ENCODE data around the gene PCDHA12. TPM values are rescaled to one million over a fixed set of nuclear protein-coding genes. Genes with fewer than 3 reads are reported as not detected.

The PCDHA12 gene
- total RNA-seq: 0.07 and 0.33 TPM in 2 replicates

DNA sequence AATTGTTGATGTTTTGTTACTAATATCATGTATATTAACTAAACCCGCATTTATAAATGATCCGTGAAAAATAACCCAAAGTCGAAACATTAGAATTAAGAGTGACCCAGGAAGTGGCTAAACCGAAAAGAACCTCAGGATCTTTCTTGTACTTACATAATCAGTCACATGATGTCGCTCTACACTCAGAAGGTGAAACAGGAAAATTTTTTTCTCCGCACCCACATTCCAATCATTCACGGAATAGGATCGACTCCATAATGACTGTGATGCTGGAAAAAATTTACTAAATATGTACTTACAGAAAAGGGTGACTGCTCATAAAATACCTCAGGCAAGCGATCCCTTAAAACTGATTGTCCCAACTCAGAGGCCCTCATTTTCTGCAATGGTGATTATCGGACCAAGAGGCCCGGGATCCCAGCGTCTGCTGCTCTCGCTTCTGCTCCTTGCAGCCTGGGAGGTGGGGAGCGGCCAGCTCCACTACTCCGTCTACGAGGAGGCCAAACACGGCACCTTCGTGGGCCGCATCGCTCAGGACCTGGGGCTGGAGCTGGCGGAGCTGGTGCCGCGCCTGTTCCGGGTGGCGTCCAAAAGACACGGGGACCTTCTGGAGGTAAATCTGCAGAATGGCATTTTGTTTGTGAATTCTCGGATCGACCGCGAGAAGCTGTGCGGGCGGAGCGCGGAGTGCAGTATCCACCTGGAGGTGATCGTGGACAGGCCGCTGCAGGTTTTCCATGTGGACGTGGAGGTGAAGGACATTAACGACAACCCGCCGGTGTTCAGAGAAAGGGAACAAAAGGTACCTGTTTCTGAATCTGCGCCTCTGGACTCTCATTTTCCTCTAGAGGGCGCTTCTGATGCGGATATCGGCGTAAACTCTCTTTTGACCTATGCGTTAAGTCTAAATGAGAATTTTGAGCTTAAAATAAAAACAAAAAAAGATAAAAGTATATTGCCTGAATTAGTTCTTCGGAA, at the start of gene PCDHA12:
PCDHA12 (plus strand) TSS at position 224 of the 981 bp plus-strand sequence; CDS start at position 389, 165 bp downstream.

GRCh38 chr5:140827704-140828361, 47.3 kb upstream of the PCDHA12 start, which contains the start of gene PCDHA6:
PCDHA6 (plus strand) TSS chr5:140827960; CDS start chr5:140828092, 132 bp downstream.

DNA sequence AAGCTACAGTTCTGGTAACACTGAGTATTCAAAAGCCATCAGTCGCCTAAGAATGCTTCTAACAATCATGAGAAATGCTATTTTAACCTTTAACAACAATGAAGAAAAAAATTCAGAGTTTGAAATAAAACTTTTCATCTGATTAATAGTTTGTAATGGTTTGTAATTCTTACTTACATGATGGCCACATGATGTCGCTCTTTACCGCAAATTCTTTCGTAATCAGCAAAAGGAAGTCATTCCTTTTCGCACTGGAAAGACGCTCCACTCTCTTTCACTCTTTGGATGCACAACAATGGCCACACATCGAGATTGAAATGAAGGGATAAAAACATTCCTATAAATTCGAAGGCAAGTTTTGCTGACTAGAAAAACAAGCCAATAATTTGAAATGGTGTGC, 41.1 kb upstream of the PCDHA12 start, which contains the start of gene PCDHA7:
PCDHA7 (plus strand) TSS at position 277 of the 400 bp plus-strand sequence; CDS start at position 392, 115 bp downstream.

DNA sequence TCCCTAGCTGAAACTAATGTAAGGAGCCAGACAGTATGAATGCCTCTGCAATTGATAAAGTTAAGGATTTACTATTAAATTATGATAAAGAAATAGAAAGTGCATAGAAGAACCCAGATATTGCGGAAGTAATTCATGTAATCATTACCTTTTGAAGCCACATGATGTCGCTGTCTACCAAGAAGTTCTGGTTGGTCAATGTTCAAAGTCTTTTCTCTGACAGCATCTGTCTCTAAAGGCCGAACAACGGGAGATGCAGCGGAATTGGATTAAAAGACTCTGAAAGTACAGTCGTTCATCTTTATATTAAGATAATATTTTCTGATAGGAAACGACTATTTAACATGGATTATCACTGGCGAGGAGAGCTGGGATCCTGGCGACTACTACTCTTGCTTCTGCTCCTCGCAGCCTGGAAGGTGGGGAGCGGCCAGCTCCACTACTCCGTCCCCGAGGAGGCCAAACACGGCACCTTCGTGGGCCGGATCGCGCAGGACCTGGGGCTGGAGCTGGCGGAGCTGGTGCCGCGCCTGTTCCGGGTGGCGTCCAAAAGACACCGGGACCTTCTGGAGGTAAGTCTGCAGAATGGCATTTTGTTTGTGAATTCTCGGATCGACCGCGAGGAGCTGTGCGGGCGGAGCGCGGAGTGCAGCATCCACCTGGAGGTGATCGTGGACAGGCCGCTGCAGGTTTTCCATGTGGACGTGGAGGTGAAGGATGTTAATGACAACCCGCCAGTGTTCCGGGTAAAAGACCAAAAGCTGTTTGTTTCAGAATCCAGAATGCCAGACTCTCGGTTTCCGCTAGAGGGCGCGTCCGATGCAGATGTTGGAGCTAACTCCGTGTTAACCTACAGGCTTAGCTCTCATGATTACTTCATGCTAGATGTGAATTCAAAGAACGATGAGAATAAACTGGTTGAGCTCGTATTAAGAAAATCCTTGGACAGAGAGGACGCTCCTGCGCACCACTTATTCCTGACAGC, 33.8 kb upstream of the PCDHA12 start, which contains the start of gene PCDHA8:
PCDHA8 (plus strand) TSS at position 210 of the 985 bp plus-strand sequence; CDS start at position 345, 135 bp downstream.

DNA sequence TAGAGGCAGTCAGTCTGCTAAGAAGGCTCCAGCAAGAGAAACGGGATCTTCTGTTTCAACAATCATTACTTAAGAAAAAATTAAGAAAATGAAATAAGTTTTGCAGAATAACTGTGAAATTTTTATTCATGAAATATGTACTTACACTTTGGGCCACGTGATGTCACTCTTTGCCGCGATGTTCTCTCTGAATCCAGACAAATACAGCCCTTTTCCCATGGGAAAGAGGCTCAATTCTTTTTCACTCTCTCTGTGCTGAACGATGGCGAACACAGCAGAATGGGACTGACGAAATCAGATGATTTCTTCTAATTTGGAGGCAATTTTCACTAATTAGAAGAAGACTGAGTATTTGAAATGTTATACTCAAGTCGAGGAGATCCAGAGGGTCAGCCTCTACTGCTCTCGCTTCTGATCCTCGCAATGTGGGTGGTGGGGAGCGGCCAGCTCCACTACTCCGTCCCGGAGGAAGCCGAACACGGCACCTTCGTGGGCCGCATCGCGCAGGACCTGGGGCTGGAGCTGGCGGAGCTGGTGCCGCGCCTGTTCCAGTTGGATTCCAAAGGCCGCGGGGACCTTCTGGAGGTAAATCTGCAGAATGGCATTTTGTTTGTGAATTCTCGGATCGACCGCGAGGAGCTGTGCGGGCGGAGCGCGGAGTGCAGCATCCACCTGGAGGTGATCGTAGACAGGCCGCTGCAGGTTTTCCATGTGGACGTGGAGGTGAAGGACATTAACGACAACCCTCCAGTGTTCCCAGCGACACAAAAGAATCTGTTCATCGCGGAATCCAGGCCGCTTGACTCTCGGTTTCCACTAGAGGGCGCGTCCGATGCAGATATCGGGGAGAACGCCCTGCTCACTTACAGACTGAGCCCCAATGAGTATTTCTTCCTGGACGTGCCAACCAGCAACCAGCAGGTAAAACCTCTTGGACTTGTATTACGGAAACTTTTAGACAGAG, 26.7 kb upstream of the PCDHA12 start, which contains the start of gene PCDHA9:
PCDHA9 (plus strand) TSS at position 244 of the 964 bp plus-strand sequence; CDS start at position 358, 114 bp downstream.

GRCh38 chr5:140855772-140856674, 19.1 kb upstream of the PCDHA12 start, which contains the start of gene PCDHA10:
PCDHA10 (plus strand) TSS chr5:140855897; CDS start chr5:140856049, 152 bp downstream.

GRCh38 chr5:140868721-140869554, 6.2 kb upstream of the PCDHA12 start, which contains the start of gene PCDHA11:
PCDHA11 (plus strand) TSS chr5:140868957; CDS start chr5:140869104, 147 bp downstream.

GRCh38 chr5:140881889-140882590, 6.9 kb downstream of the PCDHA12 start, which contains the start of gene PCDHA13:
PCDHA13 (plus strand) TSS chr5:140882124; CDS start chr5:140882269, 145 bp downstream.

GRCh38 chr5:140925806-140926442, 50.8 kb downstream of the PCDHA12 start, which contains the start of gene PCDHAC1:
PCDHAC1 (plus strand) TSS chr5:140926299; CDS start chr5:140926893, 594 bp downstream.

Other genes with a start within 250 kb of the PCDHA12 start
- 4.8 and 5.2 TPM in 2 replicates for gene CD14, start 242.1 kb upstream of the PCDHA12 start, total RNA-seq
- 7.0 and 8.0 TPM in 2 replicates for gene TMCO6, start 235.9 kb upstream of the PCDHA12 start, total RNA-seq
- gene NDUFA2, start 227.7 kb upstream of the PCDHA12 start, total RNA-seq: 26.3 and 36.9 TPM in 2 replicates
- 47.7 and 52.2 TPM in 2 replicates for gene IK, start 227.5 kb upstream of the PCDHA12 start, total RNA-seq
- 23.5 and 23.7 TPM in 2 replicates for gene WDR55, start 210.4 kb upstream of the PCDHA12 start, total RNA-seq
- gene DND1, start 201.7 kb upstream of the PCDHA12 start, total RNA-seq: 0.07 and 0.13 TPM in 2 replicates
- 50.6 and 62.6 TPM in 2 replicates for gene HARS1, start 183.9 kb upstream of the PCDHA12 start, total RNA-seq
- gene HARS2, start 183.9 kb upstream of the PCDHA12 start, total RNA-seq: 23.7 and 28.0 TPM in 2 replicates
- gene ZMAT2, start 174.9 kb upstream of the PCDHA12 start, total RNA-seq: 40.7 and 40.8 TPM in 2 replicates
- gene PCDHA1, start 89.2 kb upstream of the PCDHA12 start, total RNA-seq: 0.20 TPM in 1 of 2 replicates, not detected in the other
- gene PCDHA2, start 80.5 kb upstream of the PCDHA12 start, total RNA-seq: 0.03 and 0.07 TPM in 2 replicates
- gene PCDHA3, start 74.3 kb upstream of the PCDHA12 start, total RNA-seq: 0.20 and 0.39 TPM in 2 replicates
- gene PCDHA4, start 68.2 kb upstream of the PCDHA12 start, total RNA-seq: 0.59 and 0.69 TPM in 2 replicates
- gene PCDHA5, start 53.7 kb upstream of the PCDHA12 start, total RNA-seq: 0.07 TPM in 2 replicates
- 0.76 and 0.91 TPM in 2 replicates for gene PCDHA6, start 47.3 kb upstream of the PCDHA12 start, total RNA-seq
- 1.4 and 1.7 TPM in 2 replicates for gene PCDHA7, start 41.0 kb upstream of the PCDHA12 start, total RNA-seq
- 0.07 and 0.26 TPM in 2 replicates for gene PCDHA8, start 34.1 kb upstream of the PCDHA12 start, total RNA-seq
- 0.07 and 0.10 TPM in 2 replicates for gene PCDHA9, start 26.9 kb upstream of the PCDHA12 start, total RNA-seq
- gene PCDHA10, start 19.4 kb upstream of the PCDHA12 start, total RNA-seq: 0.26 and 0.50 TPM in 2 replicates
- 0.23 and 0.33 TPM in 2 replicates for gene PCDHA11, start 6.4 kb upstream of the PCDHA12 start, total RNA-seq
- gene PCDHA13, start 6.8 kb downstream of the PCDHA12 start, total RNA-seq: 0.10 and 0.20 TPM in 2 replicates
- 0.07 and 0.26 TPM in 2 replicates for gene PCDHAC1, start 51.0 kb downstream of the PCDHA12 start, total RNA-seq
- gene PCDHAC2, start 91.2 kb downstream of the PCDHA12 start, total RNA-seq: 0.43 and 1.3 TPM in 2 replicates
- not detected in 2 replicates for gene PCDHB1, start 176.1 kb downstream of the PCDHA12 start, total RNA-seq
- gene PCDHB2, start 219.3 kb downstream of the PCDHA12 start, total RNA-seq: 3.6 and 4.4 TPM in 2 replicates
- gene PCDHB3, start 225.2 kb downstream of the PCDHA12 start, total RNA-seq: 0.79 and 1.6 TPM in 2 replicates
- gene PCDHB4, start 246.5 kb downstream of the PCDHA12 start, total RNA-seq: 0.20 and 0.59 TPM in 2 replicates

Measured in smooth muscle cell of the pulmonary artery (primary cell).